HUDEP-2 (cell line): Measurements from ENCODE around the gene CDKN2A.

Experiments used
- DNase-seq, 76 experiments: peaks; one replicate each; lab custom pipeline; 2025; ENCODE audit not compliant: unreplicated experiment in 76 of 76; lab: John Stamatoyannopoulos, UW

CDKN2A gene

DNA sequence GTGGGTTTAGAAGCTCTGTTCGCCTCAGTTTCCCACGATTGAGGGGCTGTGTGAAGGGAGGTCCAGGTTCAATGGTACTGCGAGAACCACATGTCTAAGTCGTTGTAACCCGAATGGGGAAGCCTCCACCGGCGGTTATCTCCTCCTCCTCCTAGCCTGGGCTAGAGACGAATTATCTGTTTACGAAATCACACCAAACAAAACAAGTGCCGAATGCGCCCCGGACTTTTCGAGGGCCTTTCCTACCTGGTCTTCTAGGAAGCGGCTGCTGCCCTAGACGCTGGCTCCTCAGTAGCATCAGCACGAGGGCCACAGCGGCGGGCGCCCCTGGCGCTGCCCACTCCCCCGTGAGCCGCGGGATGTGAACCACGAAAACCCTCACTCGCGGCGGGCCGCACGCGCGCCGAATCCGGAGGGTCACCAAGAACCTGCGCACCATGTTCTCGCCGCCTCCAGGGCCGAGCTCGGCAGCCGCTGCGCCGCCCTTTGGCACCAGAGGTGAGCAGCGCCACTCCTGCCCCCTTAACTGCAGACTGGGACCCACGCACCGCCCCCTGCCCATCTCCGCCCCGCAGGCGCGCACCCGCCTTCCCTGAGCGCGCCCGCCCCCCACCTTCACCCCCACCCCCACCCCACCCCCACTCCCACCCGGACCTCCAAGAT is at the start of gene CDKN2A:
Gene CDKN2A (minus strand): TSS at position 500 of the 663 bp plus-strand sequence.
- DNase-seq = peak in 71 of 76 experiments; percentile 28 to 90 (median 79)

DNA sequence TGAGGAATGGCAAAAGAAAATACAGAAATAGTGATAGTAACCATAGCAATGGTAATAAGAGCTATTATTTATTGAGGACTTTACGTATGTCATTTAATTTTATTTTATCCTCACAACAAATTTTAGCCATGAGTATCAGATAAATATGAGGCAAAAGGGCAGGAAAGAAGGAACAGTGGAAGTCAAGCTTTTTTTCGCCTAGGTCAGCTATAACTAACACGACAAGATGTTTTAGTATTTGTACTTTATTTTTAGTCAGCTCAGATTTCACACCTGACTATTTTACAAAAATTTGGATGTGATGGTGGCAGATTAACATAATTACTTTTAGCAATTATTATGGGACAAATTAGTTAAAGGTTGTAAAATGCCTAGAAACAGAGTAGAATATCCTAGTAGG is 49.7 kb upstream of the CDKN2A start:
- DNase-seq = no peak

GRCh38 chr9:22041775-22042174 is 47.6 kb upstream of the CDKN2A start:
- no peak for DNase-seq

GRCh38 chr9:22041344-22041743 is 47.2 kb upstream of the CDKN2A start:
- DNase-seq = no peak

GRCh38 chr9:22040760-22041159 is 46.6 kb upstream of the CDKN2A start:
- DNase-seq = peak in 1 of 76 experiments; percentile 15

GRCh38 chr9:22039258-22039657 is 45.1 kb upstream of the CDKN2A start:
- no peak for DNase-seq

GRCh38 chr9:22037954-22038690 is 43.9 kb upstream of the CDKN2A start:
- peak in 11 of 76 experiments; percentile 4 to 45 (median 27) for DNase-seq

DNA sequence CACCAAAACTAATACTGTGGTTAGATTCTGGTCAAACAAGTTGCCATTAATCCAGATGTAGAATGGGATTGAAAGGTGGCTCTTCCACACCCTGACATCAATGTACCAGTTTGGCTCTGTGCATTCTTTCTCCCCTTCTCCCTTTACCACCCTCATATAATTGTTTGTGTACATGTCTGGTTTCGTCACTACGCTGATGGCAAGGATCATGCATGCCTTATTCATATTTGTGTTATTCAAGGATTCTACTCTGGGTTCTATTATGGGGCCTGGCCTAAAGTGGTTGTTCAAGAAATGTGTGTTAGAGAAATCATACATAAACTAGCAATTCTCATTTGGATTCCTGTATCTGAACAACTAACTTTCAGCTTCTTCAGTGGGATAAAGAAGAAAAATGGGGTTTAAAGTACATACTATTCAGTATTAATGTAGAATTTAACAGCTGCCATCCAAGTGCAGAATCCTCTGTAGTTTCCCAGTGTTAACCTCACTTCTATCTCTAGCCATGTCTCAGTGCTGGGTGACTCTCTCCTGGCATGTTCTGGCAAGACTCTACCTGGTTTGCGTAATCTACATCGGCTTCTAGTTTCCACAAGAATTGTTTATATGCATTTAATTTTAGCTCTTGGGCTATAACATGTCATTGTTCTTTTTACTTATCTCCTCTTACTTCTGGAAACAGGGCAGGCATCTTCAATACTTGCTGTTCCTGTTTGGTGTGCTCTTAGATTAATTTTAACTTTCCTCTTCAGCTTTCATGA is 42.9 kb upstream of the CDKN2A start:
- DNase-seq = no peak

GRCh38 chr9:22035591-22036011 is 41.4 kb upstream of the CDKN2A start:
- peak in 2 of 76 experiments; percentile 15 to 22 for DNase-seq

- no peak for DNase-seq
Observed at GRCh38 chr9:22033012-22033630, 38.9 kb upstream of the CDKN2A start.

- no peak for DNase-seq
Observed at GRCh38 chr9:22031655-22032411, 37.6 kb upstream of the CDKN2A start.

DNA sequence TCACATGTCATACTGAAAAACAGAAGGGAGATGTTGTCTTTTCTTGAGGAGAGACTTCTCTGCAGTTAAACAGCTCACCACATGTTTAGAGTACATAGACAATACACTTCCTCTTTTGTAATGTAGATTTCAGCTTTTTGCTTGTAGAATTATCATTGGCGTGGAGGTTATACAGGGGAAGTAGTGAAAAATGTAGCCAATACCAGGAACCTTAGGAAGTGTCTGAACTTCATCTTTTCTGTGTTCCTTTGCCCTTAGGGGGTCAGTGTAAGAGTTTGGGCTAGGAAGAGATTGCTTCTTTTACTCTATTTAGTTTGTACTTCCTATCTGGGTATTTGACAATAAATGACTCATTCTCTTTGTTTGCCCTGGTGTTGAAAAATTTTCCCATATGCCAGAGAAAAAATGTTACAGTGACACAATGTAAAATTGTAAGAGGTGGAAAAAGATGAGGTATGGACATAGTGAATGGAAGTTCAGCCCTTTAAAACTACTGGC is 36.0 kb upstream of the CDKN2A start:
- DNase-seq = peak in 8 of 76 experiments; percentile 11 to 58 (median 32)

DNA sequence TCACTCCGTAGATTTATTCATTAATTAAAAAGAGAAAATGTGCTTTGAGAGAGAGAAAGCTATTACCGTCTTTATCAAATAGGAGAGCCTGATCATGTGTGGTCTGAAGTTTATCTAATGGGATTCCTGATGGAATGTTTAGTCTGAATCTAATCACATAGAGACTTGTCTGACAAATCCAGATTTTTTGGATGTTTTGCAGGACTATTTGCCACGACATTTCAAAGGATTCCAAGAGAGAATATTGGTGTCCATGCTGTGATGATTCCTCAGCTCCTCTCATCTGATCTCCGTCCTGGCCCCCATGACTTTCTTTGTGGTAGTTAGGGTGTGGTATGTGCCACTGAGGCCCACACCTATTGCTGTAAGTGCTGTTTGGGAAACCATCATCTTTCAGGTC is 35.0 kb upstream of the CDKN2A start:
- no peak for DNase-seq

- DNase-seq = no peak
Observed at GRCh38 chr9:22028394-22028793, 34.2 kb upstream of the CDKN2A start.

GRCh38 chr9:22026696-22027095 is 32.5 kb upstream of the CDKN2A start:
- DNase-seq = no peak

DNA sequence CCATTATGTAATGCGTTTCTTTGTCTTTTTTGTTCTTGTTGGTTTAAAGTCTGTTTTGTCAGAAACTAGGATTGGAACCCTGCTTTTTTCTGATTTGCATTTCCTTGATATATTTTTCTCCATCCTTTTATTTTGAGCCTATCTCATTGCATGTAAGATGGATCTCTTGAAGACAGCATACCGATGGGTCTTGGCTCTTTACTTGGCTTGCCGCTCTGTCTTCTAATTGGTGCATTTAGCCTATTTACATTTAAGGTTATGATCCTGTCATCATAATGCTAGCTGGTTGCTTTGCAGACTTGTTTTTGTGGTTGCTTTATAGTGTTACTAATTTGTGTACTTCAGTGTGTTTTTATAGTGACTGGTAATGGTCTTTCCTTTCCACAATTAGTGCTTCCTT is 28.2 kb upstream of the CDKN2A start:
- no peak for DNase-seq

GRCh38 chr9:22010866-22011625 is 16.9 kb upstream of the CDKN2A start:
- peak in 62 of 76 experiments; percentile 14 to 85 (median 50) for DNase-seq

- no peak for DNase-seq
Observed at GRCh38 chr9:22009506-22009867, 15.3 kb upstream of the CDKN2A start.
